Urothelium cell line (cell line): ENCODE data around the gene AKR1B15.

ENCODE experiments used
- DNase-seq: peaks from one replicate; pipeline ENCODE4 v3.0.0; 2011; ENCODE audit warnings: low spot score, mixed read lengths
- FAIRE-seq: peaks from 2 replicates; lab custom pipeline; 2011; peaks lifted over from hg19 to GRCh38; lab: Jason Lieb, UNC

The AKR1B15 gene

DNA sequence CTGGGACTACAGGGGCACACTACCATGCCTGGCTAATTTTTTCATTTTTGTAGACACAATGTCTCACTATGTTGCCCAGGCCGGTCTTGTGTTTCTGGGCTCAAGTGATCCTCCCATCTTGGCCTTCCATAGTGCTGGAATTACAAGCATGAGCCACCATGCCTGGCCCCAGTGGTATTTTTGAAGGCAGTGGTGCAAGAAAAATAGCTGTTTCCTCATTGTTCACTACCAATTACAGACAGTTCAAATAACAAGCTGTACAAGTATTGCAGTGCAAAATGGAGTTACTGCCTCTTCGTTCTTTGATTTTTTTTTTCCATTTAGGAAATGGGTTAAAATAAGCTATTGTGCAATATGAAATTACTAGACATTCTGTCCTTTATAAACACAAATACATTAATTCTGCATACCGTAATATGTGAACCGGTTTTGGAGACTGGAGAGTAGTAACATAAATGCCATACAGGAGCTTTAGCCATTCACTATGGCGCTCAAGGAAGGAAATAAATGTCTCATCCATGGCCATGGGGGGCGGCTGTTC lies 62.8 kb downstream of the AKR1B15 start:
- no peak for DNase-seq
- FAIRE-seq, result no peak

DNA sequence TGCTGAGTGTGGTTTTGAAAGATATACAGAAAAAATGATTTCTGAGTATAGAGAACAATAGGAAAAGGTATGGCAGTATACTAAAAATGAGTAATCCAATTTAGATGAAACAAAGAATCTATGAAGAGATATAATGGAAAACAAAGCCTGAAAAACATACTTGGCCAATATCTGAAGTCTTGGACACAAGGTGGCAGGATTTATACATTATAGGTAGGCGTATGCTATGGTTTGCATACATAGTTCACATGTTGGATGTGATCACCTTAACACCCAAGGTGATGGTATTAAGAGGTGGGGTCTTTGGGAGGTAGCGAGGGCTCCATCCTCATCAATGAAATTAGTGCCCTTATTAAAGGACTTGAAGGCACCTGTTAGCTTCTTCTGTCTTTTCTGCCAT lies 63.3 kb downstream of the AKR1B15 start:
- FAIRE-seq, result no peak
- no peak for DNase-seq

DNA sequence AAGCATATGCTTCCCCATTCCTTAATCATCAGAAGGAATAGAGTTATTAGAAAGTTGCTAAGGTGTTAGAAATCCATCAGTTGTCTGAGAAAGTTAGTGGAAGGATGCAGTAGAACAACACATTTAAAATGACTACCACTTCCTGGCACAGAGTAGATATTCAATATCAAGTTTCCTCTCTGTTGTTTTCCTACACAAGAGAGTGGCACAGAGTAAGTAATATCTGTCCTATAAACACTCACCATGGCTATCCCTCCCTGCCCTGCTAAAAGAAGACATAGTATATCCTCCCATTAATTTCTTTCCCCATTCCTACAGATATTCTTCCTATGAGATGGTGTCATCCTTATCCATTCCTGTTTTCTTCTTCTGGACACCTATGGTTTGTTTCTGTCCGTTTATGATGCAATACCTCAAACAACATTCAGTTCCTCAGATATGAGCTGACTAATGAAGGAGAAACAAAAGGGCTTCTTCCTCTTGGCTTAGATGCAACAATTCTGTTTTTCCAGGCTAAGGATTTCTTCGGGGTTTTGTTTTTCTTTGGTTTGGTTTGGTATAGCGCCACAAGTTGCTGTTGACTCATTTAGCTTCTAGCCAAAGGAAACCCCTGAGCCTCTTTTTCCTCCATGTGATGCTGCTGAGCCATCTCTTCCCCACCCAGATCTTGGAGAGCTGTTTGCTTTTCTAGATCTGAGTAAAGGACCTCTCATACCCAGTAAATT lies 64.9 kb downstream of the AKR1B15 start:
- DNase-seq, result no peak
- FAIRE-seq, result no peak

- no peak for DNase-seq
- FAIRE-seq, result no peak
Observed at GRCh38 chr7:134616611-134617010, 67.7 kb downstream of the AKR1B15 start.

DNA sequence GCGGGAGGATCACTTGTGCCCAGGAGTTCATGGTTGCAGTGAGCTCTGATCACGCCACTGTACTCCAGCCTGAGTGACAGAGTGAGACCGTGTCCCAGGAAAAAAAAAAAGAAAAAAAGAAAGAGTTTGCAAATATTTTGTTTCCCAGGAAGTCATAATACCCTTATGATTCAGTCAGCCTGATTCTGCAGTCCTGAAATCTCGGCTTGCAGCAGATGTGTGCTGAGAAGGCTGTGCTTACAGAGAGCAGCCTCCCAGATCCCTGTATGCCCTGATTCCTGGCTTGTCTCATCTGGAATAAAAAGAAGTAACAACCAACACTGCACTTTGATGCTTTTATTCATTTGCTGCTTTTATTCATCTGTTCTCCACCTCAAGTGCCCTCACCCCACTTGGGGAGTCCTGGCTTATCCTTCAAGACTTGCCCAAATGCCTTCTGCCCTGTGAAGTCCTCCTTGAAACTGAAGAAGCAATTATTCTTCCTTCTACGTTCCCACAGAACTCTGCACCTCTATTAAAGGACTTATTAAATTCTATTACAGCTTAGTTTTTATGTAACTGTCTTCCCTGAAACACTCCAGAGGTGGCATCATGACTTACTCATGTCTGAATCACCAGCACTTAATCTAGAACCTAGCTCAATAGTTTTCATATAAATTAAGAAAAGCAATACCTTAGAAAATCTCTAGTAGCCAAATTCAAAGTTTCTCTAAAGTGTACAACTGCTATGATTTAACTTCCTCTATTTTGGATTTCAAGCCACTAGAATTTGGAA lies 70.0 kb downstream of the AKR1B15 start:
- FAIRE-seq (no peak), DNase-seq (no peak)

DNA sequence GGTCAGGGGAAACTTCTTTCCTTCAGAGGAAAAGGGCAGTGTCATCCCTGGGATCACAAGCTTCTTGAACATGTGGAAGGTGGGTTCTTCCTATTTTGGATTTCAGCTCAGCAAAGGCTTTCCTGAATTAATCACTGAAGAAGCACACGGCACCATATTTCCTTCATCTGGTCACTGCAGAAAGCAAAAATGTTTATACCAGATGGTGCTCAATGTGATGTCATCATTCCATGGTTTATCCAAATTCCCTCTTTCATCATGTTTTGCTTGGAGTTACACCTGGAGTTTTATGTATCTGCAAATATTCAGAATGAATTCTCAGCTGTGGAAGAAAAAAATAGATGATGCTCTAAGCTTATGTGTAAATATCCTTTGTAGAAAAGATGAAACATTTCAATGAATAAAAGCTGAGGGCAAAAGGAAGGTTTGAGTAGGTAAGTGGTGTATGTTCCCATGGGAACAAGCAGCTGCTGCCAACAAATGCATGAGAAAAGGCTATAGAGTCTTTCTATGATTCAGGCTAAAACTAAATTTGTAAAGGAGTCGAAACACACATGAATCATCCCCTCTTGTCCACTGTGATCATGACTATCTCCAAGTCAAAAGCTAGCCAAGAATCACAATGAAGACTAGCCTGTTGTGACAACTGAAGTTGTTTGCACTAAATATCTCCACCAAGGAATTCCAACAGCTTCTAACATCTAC lies 70.9 kb downstream of the AKR1B15 start:
- FAIRE-seq (no peak), DNase-seq (no peak)

- FAIRE-seq, result no peak
- no peak for DNase-seq
Observed at GRCh38 chr7:134622303-134622995, 73.5 kb downstream of the AKR1B15 start.

DNA sequence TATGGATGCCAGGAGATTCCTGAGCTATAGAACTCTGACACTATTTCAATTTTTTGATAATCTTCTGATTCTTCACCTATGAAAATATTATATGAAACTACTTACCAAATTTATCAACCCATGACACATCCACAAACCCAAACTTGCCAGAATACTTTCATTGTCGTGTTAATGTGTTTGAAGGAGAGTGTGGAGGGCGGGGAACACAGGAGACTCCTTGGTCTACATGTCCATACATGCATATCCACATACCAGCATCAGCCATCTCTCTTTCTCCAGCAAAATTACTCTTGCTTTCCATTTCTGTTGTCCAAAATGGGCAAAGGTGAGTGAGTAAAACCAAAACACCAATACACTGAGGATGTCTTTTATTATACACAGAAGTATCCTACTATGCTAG lies 74.3 kb downstream of the AKR1B15 start:
- FAIRE-seq, result no peak
- DNase-seq, result no peak

GRCh38 chr7:134625550-134625949 lies 76.6 kb downstream of the AKR1B15 start:
- DNase-seq, result no peak
- FAIRE-seq, result no peak

DNA sequence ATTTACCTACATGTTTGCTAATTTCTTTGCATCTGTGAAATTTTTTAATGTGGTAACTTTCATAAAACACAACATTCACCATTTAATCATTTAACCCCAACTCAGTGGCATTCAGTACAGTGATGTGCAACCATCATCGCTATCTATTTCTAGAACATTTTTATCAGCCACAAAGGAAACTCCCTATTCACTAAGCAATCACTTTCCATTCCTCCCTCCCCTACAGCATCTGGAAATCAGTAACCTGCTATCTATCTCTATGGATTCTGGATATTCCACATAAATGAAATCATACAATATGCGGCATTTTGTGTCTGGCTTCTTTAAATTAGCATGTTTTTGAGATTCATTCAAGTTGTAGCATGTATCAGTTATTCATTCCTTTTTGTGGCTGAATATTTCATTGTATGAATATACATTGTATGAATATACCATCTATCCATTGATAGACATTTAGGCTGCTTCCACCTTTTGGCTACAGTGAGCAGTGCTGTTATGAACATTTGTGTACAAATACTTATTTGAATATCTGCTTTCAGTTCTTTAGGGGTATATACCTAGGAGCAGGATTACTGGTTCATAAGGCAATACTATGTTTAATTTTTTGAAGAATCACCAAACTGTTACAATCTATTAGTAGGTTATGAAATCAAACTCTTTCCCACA lies 78.3 kb downstream of the AKR1B15 start:
- FAIRE-seq, result no peak
- DNase-seq, result no peak

DNA sequence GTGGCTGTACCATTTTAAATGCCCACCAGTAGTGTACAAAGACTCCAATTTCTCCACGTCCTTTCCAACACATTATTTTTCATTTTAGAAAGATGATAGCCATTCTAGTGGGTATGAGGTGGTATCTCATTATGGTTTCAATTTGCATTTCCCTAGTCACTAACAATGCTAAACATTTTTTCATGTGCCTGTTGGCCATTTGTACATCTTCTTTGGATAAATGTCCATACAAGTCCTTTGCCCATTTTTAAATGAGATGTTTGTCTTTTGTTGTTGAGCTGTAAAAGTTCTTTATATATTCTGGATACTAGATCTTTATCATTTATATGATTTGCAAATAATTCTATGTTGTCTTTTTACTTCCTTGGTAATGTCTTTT lies 78.9 kb downstream of the AKR1B15 start:
- DNase-seq (no peak), FAIRE-seq (no peak)

DNA sequence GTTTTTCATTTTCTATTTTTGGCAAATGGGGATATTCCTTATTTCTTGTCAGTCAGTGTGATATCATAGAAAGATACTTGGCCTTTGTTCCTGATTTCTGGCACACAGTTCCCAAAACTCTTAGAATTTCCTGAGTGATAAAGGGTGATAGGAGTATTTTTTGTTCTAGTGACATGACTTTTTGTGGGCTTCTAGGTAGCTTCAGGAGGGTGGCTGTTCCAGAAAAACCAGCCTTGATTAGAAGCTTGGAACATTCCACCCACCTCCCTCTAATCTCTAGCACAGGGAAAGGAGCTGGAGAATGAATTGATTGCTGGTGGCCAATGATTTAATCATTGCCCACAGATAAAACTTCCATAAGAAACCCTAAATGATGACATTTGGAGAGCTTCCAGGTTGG lies 80.5 kb downstream of the AKR1B15 start:
- DNase-seq (no peak), FAIRE-seq (no peak)
